GM19240 (cell line): ENCODE data around the gene PPP1CB.
A peak's percentile ranks its signal among the peaks of the same experiment; 100 is the strongest.

ENCODE experiments used
- DNase-seq: peaks from one replicate; pipeline ENCODE4 v3.0.0; 2011; ENCODE audit warnings: low spot score; ENCODE audit not compliant: insufficient read length

Gene PPP1CB

DNA sequence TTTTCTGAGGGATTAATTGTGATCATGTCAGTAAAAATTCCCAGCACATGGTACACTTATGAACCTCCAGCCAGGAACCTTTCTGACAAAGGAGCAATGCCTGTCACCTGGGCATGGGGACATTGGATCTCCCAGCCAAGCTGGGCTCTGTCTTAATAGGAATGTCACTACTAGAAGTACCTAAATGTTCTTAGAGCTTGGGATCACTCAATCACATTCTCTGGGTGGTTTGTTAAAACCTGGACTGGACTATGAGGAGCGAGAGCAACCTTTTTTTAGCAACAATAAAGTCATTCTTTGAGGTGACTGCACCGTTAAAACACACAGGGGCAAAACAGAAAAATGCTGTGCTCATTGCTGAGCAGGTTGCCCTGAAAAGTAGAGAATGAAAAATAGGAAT is 6.4 kb upstream of the PPP1CB start:
- no peak for DNase-seq

DNA sequence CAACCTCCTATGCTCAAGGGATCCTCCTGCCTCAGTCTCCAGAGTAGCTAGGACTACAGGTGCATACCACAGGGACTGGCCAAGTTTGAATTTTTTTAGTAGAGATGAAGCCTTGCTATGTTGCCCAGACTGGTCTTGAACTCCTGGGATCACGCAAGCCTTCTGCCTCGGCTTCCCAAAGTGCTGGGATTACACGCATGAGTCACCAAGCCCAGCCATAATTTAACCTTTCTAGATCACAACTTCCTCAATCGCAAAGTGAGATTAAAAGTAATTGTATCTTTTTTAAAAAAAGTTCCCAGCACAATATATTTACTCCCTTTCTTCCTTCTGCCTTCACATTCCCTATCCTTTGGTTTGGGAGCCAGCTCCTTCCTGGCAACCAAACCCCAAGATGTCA is 5.8 kb upstream of the PPP1CB start:
- DNase-seq, result no peak

DNA sequence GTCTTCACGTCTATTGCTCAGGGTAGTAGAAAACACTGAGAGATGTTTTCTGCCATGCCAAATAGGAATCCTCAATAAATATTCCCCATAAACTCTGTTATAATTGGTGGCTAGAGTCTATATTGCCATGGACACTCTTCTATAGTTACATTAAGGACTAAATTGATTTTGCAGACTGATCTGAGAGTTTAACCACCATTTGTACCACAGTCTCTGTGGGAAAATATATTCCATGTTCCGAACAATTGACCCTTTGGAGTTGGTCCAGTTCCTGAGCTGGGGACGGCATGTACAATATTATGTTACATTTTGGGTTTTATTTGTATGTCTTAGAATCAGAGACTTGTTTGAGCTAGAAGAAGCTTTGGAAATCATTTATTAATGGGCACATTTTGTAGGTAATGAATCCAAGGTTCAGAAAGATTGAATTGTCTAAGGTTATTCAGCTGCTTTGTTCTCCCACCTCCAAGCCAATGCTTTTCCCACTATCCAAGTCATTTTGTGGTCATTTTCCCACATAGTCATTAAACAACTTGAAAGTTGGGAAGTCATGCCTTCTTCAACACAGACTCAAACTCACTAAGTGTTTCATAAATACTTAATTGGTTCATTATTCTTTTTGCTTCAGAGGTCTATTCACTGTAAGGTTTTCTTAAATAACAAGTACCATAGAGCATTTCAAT is 5.1 kb upstream of the PPP1CB start:
- DNase-seq, result no peak

DNA sequence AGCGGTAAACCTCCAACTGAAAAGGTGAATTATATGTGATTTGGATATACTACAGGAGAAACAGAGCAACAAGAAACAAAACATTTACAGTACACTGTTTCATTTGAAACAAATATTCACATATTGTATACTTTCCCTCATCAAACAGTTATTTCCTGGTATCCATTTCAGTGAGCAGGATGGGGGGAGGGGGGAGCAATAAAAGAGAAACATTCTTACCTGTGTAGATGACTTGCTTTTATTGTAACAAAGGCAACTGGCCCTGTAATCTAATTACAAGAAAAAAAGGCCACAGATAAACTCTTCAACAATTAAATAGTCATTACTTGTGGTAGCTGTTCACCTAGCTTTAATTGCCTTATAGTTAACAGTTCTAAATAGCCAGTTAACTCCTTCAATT is 3.9 kb upstream of the PPP1CB start:
- no peak for DNase-seq

DNA sequence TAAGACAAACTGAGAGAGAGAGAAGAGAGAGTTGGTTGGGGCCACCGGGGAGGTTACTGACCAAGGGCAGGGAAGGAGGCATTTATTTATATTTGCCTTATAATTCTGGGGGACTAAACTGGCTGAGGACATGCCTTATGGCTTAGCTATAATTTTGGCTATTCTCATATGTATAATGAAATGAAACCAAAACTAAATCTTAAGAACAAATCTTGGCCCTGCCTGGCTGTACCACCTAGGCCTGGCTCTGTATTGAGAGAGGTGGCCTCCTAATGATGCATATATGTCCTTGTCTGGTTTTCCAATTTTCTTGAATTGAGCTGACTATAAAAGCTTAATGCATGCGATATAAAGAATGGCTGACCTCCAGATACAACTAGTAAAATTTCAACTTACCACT is 3.5 kb upstream of the PPP1CB start:
- DNase-seq, result no peak

DNA sequence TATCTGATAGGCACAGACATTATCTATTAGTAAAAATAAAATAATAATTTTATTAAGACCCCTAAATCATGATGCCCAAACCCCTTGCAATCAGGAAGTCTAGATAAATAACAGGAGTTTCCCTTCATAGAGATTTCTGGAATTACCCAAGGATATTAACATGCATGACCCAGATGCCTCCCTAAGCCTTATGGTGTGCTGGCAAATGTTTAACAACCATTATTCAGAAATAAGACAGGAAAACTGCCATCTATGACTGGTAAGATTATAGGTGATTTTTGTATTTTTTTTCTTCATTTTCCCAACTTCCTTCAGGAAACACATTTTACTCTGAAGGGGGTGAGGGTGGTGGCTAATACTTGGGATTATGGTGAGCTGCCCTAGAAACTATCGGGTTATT is 2.7 kb upstream of the PPP1CB start:
- no peak for DNase-seq

DNA sequence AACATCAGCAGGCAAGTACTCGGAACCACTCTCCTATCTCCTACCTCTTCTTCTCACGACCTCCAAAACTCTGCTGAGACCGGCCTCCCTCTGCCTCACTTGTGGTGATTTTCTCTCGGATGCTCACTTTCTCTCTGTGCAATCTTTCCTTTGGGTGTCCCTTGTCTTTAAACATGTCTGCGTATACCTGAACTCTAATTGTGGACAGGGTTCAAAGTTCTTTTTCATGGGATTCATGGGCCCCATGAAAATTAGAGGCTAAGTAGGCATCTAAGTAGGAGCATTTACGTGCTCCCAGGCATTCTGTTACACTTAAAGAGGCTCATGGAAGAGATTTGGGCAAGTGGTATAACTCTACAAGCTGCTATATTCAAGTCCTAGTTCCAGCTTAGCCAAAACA is 2.1 kb upstream of the PPP1CB start:
- no peak for DNase-seq

DNA sequence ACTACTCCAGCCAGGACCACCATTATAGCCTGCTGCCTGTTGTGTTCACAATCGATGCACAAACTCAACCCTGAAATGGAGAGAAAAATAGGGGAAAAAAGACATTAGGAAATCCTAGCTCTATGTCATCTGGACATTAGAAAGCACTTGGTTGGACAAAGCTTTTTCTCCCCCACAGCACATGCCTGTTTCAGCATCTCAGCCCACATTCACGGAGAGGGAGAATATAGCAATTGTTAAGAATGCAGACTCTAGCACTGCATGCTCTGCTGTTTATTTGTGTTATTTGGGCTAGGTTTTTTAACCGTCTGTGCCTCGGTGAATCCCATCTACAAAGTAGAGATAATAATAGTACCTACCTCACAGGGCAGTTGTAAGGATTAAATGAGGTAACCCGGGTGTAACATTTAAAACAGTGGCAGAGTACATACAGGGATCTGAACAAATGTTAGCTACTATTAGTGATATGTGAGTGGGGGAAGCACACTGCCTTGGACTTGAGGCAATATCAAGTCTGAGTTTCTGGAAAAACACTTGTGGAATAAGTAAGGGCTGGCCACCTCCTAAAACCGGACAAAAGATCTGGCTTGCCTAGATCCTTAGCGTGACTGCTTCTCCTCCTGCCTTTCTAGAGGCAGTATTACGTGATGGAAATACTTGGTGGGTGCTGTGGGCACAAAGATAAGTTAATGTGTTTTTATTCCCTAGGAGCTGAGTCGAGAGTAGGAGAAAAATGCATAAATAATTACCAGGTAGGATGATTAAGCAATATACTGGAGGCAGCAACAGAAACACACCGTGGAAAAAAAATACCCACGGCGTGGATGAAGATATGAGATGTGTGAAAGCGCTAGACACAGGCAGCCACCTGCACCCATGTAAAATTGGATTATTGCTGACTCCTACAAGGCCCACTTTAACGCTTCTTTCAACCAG is 1.0 kb upstream of the PPP1CB start:
- DNase-seq, result no peak

DNA sequence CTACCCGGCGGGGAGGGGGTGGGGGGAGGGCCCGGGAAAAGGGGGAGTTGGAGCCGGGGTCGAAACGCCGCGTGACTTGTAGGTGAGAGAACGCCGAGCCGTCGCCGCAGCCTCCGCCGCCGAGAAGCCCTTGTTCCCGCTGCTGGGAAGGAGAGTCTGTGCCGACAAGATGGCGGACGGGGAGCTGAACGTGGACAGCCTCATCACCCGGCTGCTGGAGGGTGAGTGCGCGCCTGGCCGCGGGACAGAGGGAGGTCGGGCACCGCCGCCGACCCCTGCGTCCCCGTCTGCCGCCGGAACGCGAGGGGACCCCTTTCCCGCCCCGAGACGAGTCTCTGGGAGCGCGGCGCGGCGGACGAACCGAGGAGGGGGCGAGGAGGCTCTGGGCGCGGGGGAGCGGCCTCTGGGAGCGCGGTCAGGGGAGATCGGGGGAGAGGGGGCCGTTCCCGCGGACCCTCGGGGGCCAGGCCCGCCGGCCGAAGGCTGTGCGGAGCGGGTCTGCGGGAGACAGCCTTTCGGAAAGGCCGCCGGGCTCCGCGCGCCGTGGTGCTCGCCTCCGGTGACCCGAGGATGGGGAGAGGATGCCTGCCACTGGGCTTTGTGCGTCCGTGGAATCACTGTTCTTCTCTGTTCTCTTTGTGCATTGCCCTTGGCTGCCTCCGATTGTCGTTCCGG is 463 bp downstream of the PPP1CB start:
- DNase-seq, result peak; percentile 7

DNA sequence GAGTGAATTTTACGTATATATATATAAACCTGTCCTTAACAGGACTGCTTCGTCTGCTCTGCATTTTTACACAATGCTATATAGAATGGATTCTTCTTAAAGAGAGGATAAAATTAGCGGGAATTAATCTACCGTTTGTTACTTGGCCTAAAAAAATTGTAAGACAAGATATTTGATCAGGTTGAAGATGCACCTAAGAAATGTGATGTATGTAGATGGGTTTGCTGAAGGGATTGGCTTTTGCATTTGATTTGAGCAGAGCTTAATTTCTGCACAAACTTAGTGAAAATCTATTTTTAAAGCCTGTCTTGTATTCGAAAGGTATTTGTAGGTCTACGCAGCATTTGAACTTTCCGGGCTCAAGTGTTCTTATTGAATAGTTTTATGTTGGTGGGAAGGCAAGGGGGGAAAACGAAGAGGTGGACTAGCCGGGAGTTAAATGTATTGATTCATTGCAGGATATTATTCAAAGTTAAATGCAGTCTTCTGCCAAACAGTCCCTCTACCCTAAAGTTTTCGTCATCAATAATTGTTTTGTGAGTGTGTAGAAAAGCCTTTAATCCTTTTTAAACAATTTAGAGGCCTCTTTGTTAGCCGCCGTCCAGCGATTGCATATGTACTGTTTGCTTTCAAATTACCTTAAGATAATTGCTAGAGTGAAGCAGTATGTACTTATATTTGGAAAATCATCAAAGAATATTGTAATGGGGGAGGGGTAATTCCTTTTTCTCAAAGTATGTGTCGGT is 1.2 kb downstream of the PPP1CB start:
- no peak for DNase-seq

DNA sequence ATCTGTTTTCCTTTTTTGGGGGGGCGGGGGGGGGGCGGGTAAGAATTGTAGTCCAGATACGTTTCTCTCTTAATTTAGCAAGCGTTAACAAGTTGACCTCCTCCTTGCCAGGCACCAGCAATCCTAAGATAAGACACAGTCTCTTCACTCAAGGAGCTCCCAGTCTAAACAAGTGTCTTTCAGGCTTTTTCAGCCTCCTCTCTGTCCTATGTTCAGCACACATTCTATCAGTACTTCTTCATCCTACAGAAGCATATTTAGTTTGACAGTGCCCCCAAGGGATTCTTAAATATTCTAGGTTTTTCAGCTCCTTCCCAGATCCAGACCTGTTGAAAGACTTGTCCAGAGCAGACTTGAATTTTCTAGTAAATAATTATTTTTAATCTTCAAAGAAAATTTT is 2.7 kb downstream of the PPP1CB start:
- no peak for DNase-seq

DNA sequence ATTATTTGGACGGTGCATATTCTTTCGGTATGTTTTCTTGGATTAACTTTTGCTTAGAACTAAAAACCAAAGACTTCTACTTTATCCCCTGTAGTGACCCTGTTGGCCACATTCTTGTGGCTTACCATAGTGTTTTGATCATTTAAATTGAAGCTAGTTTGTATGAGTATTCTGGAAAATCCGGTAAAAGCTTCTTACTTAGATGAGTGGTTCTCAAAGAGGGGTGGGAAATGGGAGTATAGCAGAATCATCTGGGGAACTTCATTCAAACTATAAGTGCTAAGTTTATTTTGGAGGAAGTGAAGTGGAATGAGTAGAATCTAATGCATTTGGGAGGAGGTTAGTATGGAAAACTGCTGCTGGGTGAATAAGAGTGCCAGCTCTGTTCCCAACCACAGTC is 3.8 kb downstream of the PPP1CB start:
- no peak for DNase-seq

DNA sequence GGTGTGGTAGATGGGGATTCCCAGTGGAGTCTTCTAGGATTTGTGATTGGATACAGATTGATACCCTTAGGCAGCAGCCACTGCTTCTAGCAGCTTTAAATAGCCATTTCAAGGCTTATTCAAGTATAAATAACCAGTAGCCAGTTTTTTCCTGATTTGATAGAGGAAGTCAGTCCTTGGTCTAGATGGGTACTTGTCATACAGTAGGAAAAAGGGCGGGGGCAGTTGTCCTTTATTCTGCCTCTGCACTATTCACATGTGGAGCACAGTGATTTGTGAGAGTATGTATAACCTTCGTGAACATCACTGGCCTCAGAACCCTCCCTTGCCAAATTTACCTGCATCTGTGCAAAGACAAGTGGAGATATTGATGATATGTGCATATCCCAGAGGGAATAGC is 6.8 kb downstream of the PPP1CB start:
- no peak for DNase-seq

DNA sequence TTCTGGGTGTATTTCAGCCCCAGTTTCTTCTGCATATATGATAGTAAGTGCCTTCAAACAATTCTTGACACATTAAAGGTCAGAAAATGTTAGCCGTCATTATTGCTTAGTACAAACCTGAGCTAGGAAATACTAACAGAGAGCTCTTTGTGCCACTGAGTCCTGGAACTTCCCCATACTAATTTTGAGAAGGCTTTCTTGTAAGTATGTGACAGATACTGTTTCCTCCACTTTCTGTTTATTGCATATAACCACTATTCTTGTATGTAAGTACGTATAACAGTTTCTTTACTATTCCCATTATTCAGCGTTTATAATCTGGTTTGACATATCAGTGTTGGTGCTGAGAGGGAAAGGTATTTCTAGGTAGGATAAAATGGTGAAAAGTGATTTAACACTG is 9.8 kb downstream of the PPP1CB start:
- DNase-seq, result no peak

DNA sequence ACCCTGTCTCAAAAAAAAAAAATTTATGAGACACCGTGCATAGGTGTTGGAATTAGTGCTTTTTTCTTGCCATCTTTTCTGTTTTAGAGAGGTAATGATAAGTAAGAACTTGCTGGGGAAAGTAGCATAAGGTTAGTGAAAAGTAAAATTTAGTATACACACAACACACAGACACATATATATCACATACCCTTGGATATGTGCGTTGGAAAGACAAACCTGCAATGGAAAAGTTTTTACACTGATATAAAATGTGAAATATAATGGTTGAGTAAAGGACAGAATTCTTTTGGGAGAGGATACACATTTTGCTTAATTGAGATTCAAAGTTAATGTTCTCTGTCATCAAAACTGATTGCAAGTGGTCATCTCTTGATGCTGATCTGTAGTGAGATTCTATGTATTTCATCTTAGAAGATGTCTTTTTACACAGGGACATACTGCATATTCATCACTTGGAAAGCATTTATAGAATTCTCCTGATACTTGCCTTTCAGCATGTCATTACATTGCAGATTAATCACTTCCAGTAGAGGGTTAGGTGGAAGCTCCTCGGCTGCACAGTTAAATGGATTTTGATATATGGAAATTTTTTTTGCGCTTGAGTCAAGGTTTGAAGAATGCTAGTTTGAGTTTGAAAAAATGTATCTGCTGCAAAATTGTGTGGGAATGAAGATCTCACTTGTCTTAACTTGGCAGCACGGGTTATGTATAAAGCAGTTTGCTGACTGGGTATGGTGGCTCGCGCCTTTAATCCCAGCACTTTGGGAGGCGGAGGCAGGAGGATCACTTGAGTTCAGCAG is 13.5 kb downstream of the PPP1CB start:
- DNase-seq, result no peak

DNA sequence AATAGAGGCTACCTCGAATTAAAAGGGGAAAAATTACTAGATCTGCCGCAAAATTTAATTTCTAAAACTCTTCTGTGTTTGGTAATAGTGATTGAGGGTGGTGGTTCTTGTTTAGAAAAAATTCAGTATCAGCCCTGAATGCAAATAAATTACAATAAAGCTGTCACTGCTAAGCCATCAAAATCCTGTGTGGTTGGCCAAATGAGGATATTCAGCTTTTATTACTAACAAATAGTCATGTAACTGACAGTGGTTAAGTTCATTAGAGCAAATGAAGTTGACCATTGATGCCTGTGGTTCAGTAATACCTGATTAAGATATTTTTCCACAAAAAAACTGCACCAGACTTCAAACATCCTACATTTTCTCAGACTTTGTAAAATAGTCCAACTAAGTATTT is 14.4 kb downstream of the PPP1CB start:
- no peak for DNase-seq

DNA sequence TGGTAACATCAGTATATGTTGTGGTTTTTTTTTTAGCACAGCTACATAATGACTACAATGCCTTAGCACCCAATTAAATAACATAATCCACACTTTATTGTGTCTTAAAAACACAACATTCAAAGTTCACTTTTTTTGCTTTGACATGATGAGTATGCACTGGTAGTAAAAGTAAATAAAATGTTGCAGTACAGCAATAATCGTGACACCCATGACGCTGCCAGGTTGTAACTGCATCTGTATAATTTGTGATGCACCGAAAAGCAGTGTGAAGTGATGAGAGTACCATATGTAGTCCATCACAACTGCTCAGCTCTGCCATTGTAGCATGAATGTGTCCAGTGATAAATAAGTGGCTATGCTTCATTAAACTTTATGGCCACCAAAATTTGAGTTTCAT is 15.7 kb downstream of the PPP1CB start:
- DNase-seq, result no peak

DNA sequence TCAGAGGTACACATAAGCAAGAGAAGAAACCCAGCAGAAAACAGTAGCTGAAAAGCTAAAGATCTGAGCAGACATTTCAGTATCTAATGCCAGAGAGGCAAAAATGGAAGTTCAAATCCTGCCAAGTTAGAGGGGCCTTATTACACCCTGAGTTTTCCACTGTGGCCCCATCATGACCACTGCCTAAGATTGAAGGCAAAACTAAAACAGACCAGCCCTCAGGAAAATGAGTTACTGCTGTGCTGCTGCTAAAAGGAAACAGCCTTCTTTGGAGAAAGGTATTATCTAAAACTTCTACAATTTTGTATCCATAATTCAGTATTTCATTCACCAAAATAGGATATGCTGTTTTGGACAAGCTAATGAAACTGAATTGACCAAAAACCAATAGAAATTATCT is 16.8 kb downstream of the PPP1CB start:
- DNase-seq, result no peak

DNA sequence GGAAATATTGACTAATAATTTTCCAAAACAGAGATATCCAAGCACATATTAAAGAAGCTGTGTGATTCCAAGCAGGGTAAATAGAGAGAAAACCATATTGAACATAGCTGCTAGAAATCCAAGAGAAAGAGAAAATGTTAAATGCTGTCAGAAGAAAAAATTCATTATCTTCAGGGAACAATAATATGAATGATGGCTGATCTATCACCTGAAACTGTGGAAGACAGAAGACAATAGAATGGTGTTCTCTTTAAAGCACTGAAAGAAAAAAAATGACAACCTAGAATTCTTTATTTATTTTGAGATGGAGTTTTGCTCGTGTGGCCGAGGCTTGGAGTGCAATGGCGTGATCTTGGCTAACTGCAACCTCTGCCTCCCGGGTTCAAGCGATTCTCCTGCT is 17.3 kb downstream of the PPP1CB start:
- DNase-seq, result no peak

DNA sequence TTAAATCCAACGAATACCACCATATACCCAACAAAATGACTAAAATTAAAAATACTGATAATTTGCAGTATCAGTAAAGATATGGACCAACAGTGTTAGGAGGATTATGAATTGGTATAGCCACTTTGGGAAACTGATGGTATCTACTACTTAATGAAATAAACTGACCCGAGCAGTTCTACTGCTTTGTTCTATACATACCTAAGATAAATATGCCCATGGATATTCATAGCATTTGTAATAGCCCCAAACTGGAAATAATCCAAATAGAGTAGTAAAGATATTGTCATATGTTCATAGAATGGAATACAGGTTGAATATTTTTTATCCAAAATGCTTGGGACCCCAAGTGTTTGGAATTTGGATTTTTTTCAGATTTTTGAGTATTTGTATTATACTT is 20.7 kb downstream of the PPP1CB start:
- DNase-seq, result no peak

DNA sequence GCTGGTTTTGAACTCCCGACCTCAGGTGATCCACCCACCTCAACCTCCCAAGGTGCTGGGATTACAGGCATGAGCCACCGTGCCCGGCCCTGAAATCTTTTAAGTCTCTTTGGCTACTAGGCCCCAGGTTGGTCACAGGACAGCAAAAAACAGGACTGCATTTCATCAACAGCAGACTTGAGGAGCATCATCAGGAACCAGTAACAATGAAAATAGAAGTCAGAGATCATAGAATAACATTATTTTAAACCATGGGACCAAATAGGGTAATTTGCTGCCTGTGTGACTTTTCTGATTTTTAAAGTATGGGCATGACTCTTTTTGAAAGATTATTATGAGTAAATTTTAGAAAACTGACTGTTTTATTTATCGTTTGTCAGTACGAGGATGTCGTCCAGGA is 24.8 kb downstream of the PPP1CB start:
- DNase-seq, result no peak
